ENCODE data around the gene GPSM3. TPM values are rescaled to one million over a fixed set of nuclear protein-coding genes. Genes with fewer than 3 reads are reported as not detected.
A peak's percentile ranks its signal among the peaks of the same experiment; 100 is the strongest.
"Not testable (repeated sequence)": the region's sequence is repeated elsewhere in the genome, so short reads cannot be mapped to it uniquely, and the experiment has no call there.

GPSM3 gene
- total RNA-seq, 1 donor from 2014 or later: 16.2 TPM

GRCh38 chr6:32148289-32149091 lies 44.0 kb downstream of the GPSM3 start:
- no peak for DNase-seq (ENCODE audit: extremely low spot score in 2 of 2)
- intact Hi-C loops (cut with DNase I): no loop called here
- Histone ChIP-seq H3K27me3 (no peaks in the 10 kb centered on the region), H3K4me1 (peaks cover 31% of the 10 kb centered on the region), H3K9me3 (no peaks in the 10 kb centered on the region), H3K4me3 (peak overlapping the region in 1 of 2 donors; percentile 15), H3K27ac (no peak overlapping the region), H3K36me3 (peaks cover 0 to 6% of the 10 kb centered on the region in 2 donors)
- TF ChIP-seq POLR2A (IDR thresholded peaks at IDR 0.05): no peak

DNA sequence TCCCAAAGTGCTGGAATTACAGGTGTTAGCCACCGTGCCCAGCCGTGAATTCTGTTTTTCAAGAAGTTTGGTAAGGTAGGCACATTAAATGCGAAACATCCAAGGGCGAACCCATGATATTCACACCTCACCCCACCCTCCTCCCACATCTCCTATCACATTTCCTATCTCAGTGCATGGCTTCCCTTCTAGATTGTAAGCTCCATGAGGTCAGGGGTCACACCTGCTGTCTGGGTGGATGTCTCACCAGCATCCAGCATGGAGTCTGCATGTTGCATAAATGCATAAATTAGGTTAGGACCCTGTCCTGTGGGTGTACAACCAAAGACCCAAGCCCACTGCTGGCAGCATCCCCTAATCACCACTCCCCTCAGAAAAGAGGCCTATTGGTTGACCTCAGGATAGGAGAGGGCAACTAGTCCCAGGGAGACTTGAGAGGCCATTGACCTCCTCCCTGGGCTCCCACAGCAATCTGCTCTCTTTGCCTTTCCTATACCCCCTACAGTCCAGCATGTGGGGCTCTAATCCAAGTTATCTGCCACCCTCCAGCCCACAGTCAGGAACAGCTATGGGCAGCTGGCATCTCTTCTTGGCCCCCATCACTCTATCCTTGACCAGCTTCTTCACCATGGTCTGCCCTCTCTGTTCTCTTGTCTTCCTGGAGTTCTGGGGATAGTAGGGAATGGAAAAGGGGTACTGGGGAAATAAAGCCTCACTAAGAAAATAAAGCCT lies 44.9 kb downstream of the GPSM3 start:
- peaks cover 22% of the 10 kb centered on the region for H3K4me1 ChIP-seq
- TF ChIP-seq POLR2A (IDR thresholded peaks at IDR 0.05) (no peak), POLR2AphosphoS5 (IDR thresholded peaks at IDR 0.05; ENCODE audit: insufficient read depth in 1 of 2, low read depth in 1 of 2) (no peak)
- TF ChIP-seq, protein P1, sequence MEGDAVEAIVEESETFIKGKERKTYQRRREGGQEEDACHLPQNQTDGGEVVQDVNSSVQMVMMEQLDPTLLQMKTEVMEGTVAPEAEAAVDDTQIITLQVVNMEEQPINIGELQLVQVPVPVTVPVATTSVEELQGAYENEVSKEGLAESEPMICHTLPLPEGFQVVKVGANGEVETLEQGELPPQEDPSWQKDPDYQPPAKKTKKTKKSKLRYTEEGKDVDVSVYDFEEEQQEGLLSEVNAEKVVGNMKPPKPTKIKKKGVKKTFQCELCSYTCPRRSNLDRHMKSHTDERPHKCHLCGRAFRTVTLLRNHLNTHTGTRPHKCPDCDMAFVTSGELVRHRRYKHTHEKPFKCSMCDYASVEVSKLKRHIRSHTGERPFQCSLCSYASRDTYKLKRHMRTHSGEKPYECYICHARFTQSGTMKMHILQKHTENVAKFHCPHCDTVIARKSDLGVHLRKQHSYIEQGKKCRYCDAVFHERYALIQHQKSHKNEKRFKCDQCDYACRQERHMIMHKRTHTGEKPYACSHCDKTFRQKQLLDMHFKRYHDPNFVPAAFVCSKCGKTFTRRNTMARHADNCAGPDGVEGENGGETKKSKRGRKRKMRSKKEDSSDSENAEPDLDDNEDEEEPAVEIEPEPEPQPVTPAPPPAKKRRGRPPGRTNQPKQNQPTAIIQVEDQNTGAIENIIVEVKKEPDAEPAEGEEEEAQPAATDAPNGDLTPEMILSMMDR (IDR thresholded peaks at IDR 0.05): no peak
- no peak overlapping the region for H3K27ac ChIP-seq
- peaks cover 0 to 6% of the 10 kb centered on the region in 2 donors for H3K36me3 ChIP-seq
- no peak for DNase-seq (ENCODE audit: extremely low spot score in 2 of 2)
- no peaks in the 10 kb centered on the region for H3K27me3 ChIP-seq
- no peak overlapping the region for H3K4me3 ChIP-seq
- intact Hi-C loops (cut with DNase I): no loop called here
- no peaks in the 10 kb centered on the region for H3K9me3 ChIP-seq

- no peak overlapping the region for H3K27ac ChIP-seq
These were observed 45.8 kb downstream of the GPSM3 start for GRCh38 chr6:32146687-32147086.

GRCh38 chr6:32146287-32146686 lies 46.2 kb downstream of the GPSM3 start:
- no peaks in the 10 kb centered on the region for H3K27me3 ChIP-seq
- no peak overlapping the region for H3K27ac ChIP-seq
- no peak overlapping the region for H3K4me3 ChIP-seq
- no peak for DNase-seq (ENCODE audit: extremely low spot score in 2 of 2)
- H3K36me3 ChIP-seq: peaks cover 0 to 6% of the 10 kb centered on the region in 2 donors
- H3K4me1 ChIP-seq: peaks cover 13% of the 10 kb centered on the region
- no peaks in the 10 kb centered on the region for H3K9me3 ChIP-seq
- TF ChIP-seq, protein P1 (IDR thresholded peaks at IDR 0.05): no peak
- TF ChIP-seq POLR2AphosphoS5 (IDR thresholded peaks at IDR 0.05; ENCODE audit: insufficient read depth in 1 of 2, low read depth in 1 of 2) (no peak), POLR2A (IDR thresholded peaks at IDR 0.05) (no peak)
- intact Hi-C loops (cut with DNase I): no loop called here

More at GRCh38 chr6:32146687-32147086, 45.8 kb downstream of the GPSM3 start:
- Histone ChIP-seq H3K27me3 (no peaks in the 10 kb centered on the region), H3K9me3 (no peaks in the 10 kb centered on the region), H3K36me3 (peaks cover 0 to 6% of the 10 kb centered on the region in 2 donors), H3K4me3 (no peak overlapping the region), H3K4me1 (peaks cover 16% of the 10 kb centered on the region)
- DNase-seq (ENCODE audit: extremely low spot score in 2 of 2): no peak
- intact Hi-C loops (cut with DNase I): no loop called here
- TF ChIP-seq POLR2A (IDR thresholded peaks at IDR 0.05) (no peak), POLR2AphosphoS5 (IDR thresholded peaks at IDR 0.05; ENCODE audit: insufficient read depth in 1 of 2, low read depth in 1 of 2) (no peak)
- TF ChIP-seq, protein P1 (IDR thresholded peaks at IDR 0.05): no peak

GRCh38 chr6:32144238-32144637 lies 48.2 kb downstream of the GPSM3 start:
- H3K4me3 ChIP-seq; H3K27ac ChIP-seq; intact Hi-C loops (cut with DNase I); H3K4me1 ChIP-seq; H3K27me3 ChIP-seq; H3K36me3 ChIP-seq; DNase-seq (ENCODE audit: extremely low spot score in 2 of 2); H3K9me3 ChIP-seq: not testable (repeated sequence)
- peak in 1 of 2 donors; percentile 24 for TF ChIP-seq POLR2AphosphoS5 (IDR thresholded peaks at IDR 0.05; ENCODE audit: insufficient read depth in 1 of 2, low read depth in 1 of 2)

Small RNA genes within 50 kb of the gene (microRNA-seq; reads per million reads assigned to microRNA genes)
- not detected for gene MIR6721 (ENCODE audit: borderline number of aligned reads, borderline replicate concordance)
- not detected for gene MIR6833 (ENCODE audit: borderline number of aligned reads, borderline replicate concordance)

Small RNA genes within 50 kb of the gene (small RNA-seq; reads per million reads assigned to genes)
- gene AL662884.1 (not detected), gene MIR6833 (not detected)

Other genes starting within 250 kb of the GPSM3 start
- gene CFB, start 246.5 kb downstream of the GPSM3 start, total RNA-seq: 9.6 TPM
- gene NELFE, start 233.7 kb downstream of the GPSM3 start, total RNA-seq: 100 TPM
- gene SKIC2, start 233.5 kb downstream of the GPSM3 start, total RNA-seq: 35.4 TPM
- 15.5 TPM for gene DXO, start 220.5 kb downstream of the GPSM3 start, total RNA-seq
- 31.4 TPM for gene C4A, start 210.6 kb downstream of the GPSM3 start, total RNA-seq
- gene C4B, start 177.8 kb downstream of the GPSM3 start, total RNA-seq: 23.1 TPM
- 9.3 TPM for gene CYP21A2, start 154.2 kb downstream of the GPSM3 start, total RNA-seq
- gene TNXB, start 83.3 kb downstream of the GPSM3 start, total RNA-seq: 207 TPM
- gene ATF6B, start 64.4 kb downstream of the GPSM3 start, total RNA-seq: 76.6 TPM
- gene FKBPL, start 62.4 kb downstream of the GPSM3 start, total RNA-seq: 2.7 TPM
- gene PRRT1, start 40.7 kb downstream of the GPSM3 start, total RNA-seq: 8.8 TPM
- 31.9 TPM for gene PPT2, start 38.5 kb downstream of the GPSM3 start, total RNA-seq
- gene EGFL8, start 28.0 kb downstream of the GPSM3 start, total RNA-seq: 13.3 TPM
- 35.1 TPM for gene AGPAT1, start 16.6 kb downstream of the GPSM3 start, total RNA-seq
- gene RNF5, start 14.2 kb downstream of the GPSM3 start, total RNA-seq: 48.4 TPM
- gene AGER, start 8.4 kb downstream of the GPSM3 start, total RNA-seq: 8.1 TPM
- gene PBX2, start 2.4 kb downstream of the GPSM3 start, total RNA-seq: 49.4 TPM
- gene NOTCH4, start 31.4 kb upstream of the GPSM3 start, total RNA-seq: 18.2 TPM
- not detected for gene TSBP1, start 179.3 kb upstream of the GPSM3 start, total RNA-seq
- gene BTNL2, start 214.5 kb upstream of the GPSM3 start, total RNA-seq: not detected
- gene HLA-DRA, start 247.2 kb upstream of the GPSM3 start, total RNA-seq: 158 TPM

Data from vagina (tissue), 2 donors.